ENCODE measurements around the gene RAET1E.
"Not testable (repeated sequence)": the region's sequence is repeated elsewhere in the genome, so short reads cannot be mapped to it uniquely, and the experiment has no call there.

Gene RAET1E

DNA sequence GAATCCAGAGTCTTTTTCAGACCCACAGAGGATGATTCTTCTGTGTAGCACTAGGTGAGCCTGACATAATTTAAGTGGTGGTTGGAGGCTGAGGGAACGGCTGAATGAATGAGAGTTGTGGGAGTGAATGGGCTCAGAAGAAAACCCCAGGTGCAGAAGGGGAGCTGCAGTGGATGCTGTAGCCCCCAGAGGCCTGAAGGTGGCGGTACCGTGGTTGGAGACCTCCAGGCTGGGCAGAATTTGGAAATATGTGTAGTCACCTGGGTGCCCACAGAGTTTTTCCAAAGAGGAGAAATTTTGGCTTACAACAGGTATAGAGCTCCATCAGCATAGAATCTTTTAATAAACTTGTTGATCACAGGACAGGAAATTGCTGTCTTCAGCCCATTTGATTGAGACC, 31.5 kb upstream of the RAET1E start:
- DNase-seq = no peak

GRCh38 chr6:149927025-149927424, 29.1 kb upstream of the RAET1E start:
- DNase-seq = not testable (repeated sequence)

GRCh38 chr6:149925974-149926777, 28.3 kb upstream of the RAET1E start:
- DNase-seq = peak in 44 of 51 donors; percentile 4 to 75 (median 45)

DNA sequence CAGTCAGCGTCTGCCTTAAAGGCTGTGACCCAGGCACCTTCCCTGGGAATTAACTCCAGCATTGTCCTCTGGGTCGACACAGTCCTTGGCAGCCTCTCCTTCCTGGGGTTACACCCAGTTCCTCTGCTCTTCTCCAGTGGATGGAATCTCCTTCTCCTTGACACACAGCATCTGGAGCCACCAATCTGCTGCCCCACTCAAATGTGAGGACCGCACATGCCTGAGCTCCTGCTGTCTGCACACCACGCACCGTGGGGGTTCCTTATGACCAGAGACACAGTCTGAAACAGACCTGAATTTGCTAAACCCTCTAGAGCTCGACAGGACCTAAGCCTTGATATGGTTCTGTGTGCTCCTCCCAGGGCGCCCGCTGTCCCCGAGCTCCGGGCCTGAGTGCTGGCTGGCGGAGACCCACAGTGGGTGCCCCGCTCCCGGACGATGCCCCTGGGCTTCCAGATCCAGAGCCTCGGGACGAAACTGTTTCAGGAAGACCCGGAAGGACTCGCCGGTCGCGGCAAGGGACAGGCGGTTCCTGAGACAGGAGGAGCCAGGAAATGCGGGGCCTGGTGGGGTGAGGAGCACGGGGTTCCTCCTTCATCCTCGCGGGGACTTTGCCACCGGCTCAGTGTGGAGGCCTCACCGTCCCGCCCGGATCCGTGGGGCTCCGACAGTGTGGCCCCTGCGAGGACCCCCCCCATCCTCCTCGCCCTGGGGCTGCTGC, 27.5 kb upstream of the RAET1E start:
- no peak for DNase-seq

DNA sequence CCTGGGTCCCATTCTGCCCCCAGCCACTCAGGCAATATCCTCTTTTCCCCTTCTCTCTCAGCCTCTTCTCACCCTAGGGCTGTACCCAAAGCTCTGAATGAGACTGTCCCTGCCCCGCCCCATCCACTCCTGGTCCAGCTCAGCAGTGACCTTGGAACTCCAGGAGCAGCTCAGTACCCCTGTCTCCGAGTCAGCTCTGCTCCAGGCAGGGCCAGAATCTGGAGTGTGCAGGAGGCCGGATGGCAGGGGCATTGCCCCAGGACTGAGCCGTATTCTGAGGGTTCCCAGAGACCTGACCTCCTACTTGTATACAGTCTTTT, 27.0 kb upstream of the RAET1E start:
- no peak for DNase-seq

- DNase-seq = no peak
Observed at GRCh38 chr6:149924206-149924932, 26.5 kb upstream of the RAET1E start.

GRCh38 chr6:149923327-149923986, 25.5 kb upstream of the RAET1E start:
- no peak for DNase-seq

DNA sequence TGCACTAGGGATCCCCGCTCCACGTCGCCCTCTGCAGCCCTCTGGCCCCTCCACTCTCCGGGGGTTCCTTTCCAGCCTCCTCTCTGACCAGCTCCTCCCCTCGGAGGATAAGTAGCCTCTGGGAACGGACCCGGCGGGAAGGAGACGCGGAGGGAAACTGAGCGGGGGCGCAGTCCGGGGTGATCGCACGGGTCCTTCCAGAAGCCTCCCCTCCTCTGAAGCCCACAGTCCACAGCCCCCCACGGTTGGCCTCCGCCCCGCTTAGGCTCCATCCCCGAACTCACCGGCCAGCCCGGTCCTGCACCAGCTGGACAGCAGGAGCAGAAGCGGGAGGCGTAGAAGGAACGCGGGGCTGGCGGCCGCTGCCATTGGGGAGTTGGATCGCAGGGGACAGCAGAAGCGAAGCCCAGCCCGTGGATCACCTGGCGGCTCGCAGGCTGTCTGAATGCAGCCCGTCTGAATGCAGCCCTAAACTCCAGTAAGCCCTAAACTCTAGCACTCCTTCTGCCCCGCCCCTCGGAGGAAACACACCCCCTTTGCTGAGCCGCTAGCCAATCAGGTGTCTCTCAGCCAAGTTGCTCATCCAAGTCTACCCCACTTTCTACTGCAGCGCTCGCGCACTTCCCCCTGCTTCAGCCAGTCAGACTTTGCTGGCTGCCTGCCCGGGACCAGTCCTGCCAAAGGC, 24.9 kb upstream of the RAET1E start, which contains the start of gene RAET1G:
Gene RAET1G (minus strand): TSS at position 480 of the 685 bp plus-strand sequence. CDS start 111 bp downstream, at position 369.
- DNase-seq = peak in 48 of 51 donors; percentile 5 to 84 (median 61)

DNA sequence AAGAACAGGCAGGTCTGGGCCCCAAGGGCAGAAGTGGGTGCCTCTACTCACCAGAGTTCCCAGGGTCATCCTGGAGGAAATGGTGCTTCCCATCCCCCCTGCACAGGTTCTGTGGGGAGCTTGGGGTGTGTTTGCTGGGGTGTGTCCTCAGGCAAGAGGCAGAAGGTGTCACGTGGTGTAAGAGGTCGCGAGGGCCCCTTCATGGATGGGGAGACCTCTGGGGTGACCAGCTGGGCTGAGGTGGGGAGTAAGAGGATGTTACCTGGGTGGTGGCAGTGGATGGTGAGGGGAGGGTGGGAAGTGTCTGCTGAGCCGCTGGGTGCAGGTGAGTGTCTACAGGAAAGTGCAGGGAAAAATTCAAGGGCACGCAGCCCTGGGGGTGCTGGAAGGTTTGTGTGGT, 24.2 kb upstream of the RAET1E start:
- not testable (repeated sequence) for DNase-seq

- DNase-seq = no peak
Observed at GRCh38 chr6:149921361-149921760, 23.4 kb upstream of the RAET1E start.

GRCh38 chr6:149919834-149920225, 21.9 kb upstream of the RAET1E start:
- DNase-seq = no peak

- DNase-seq = not testable (repeated sequence)
Observed at GRCh38 chr6:149919126-149919833, 21.4 kb upstream of the RAET1E start.

GRCh38 chr6:149918151-149918905, 20.4 kb upstream of the RAET1E start:
- DNase-seq = no peak

DNA sequence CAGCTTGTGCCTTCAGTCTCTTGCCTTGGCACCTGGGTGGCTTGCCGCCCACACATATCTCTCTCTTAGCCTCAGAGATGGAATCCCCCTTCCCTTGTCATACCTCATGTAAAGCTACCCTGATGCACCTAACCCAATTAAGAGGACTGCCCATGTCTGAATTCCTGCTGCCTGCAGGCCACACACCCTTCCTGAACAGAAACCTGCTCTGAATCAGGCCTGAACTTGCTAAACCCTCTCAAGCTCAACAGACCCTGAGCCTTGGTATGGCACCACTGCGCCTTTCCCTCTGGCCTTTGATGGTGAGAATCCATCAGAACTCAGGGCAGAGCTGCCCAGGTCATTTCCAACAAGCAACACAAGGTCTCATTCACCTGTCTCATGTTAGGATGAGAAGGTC, 19.8 kb upstream of the RAET1E start:
- DNase-seq = no peak

DNA sequence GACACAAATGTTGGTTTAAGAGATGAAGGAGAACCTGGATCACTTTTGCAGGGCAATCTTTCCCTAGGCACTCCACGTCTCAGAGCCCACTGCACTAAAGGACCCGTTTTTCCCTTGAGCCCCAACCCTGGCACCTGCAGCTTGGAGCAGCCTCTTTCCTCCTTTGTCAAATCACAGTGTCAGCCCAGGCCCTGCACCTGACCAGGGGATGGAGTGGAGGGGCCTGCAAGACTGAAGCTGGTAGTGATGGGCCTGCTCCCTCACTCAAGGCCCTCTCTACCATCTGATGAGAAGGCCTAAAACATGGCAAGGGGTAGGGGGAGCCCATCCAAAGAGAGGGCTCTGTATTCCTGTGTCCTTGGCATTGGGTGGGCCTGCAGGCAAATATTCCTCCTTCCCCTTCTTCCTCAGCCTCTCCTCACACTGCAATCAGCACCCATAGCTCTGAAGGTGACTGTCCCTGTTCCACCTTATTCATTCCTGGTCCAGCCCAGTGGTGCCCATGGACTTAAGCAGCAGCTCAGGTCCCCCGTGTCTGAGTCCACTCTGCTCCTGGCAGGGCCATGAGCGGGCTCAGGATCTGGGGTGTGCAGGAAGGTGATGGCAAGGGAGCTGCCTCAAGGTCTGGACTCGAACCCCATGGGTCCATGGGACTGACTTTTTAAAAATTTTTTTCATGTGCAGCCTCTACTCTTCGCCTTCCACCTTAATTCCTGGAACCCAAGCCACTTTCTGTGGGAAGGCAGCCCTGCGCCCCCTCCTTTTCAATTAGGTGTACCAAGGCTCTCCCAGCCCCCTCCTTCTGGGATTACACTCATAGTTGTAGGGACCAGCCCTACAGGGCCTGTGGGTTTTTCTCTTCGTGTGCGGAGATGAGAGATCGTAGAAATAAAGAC, 18.3 kb upstream of the RAET1E start:
- no peak for DNase-seq

DNA sequence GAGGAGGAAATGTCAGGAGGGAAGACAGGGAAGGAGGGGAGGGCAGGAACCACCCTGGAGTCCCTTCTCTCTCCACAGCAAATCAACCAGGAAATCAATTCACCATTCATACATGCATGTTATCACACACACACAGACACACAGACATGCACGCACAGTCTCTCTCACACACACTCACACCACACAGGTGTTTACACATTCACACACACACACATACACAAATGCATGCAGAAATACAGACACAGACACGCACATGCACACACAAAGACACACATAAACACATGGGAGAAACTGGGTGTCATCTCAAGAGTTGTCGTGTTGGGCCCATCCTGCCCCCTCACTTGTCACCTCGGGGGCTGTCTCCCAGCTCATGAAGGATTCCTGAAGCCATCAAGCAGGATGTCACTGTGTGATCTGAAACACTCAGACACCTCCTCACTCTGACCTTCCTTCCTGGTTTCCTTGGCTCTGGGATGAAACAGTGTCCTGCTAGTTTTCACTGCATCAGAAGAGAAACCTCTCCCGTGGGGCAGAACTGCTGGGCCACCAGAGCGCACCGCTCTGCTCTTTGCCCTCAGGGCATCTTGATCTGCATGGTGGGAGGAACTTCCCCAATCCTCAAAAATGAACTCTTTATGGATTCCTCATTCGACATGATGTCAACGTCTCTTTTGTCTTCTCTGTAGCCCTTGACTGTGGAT, 15.8 kb upstream of the RAET1E start:
- no peak for DNase-seq

- DNase-seq = no peak
Observed at GRCh38 chr6:149913085-149913484, 15.2 kb upstream of the RAET1E start.

- DNase-seq = not testable (repeated sequence)
Observed at GRCh38 chr6:149912680-149913079, 14.8 kb upstream of the RAET1E start.

Data from hypothalamus (tissue), 51 donors.